ENCODE results near the gene RASGEF1C.

RASGEF1C gene

GRCh38 chr5:180053061-180053602, 155.9 kb downstream of the RASGEF1C start:
- no peak overlapping the region for H3K27ac Mint-ChIP-seq
- ATAC-seq: no peak
- peaks cover 31% of the 10 kb centered on the region for H3K4me1 Mint-ChIP-seq
- H3K27me3 Mint-ChIP-seq: no peaks in the 10 kb centered on the region
- H3K4me3 Mint-ChIP-seq: no peak overlapping the region
- H3K36me3 Mint-ChIP-seq: peaks cover 13% of the 10 kb centered on the region
- no peaks in the 10 kb centered on the region for H3K9me3 Mint-ChIP-seq

GRCh38 chr5:180052211-180052818, 156.7 kb downstream of the RASGEF1C start:
- Mint-ChIP-seq H3K9me3 (no peaks in the 10 kb centered on the region), H3K4me1 (peaks cover 37% of the 10 kb centered on the region), H3K27ac (no peak overlapping the region), H3K27me3 (no peaks in the 10 kb centered on the region), H3K36me3 (peaks cover 8% of the 10 kb centered on the region), H3K4me3 (no peak overlapping the region)
- ATAC-seq: no peak
